GM19043 (cell line): ENCODE data around the gene PXDN.
"Not testable (repeated sequence)": the region's sequence is repeated elsewhere in the genome, so short reads cannot be mapped to it uniquely, and the experiment has no call there.

ENCODE experiments used
- ATAC-seq: cut with Tn5 transposase; IDR thresholded peaks from one replicate; pipeline ENCODE4 v1.9.1; 2021; ENCODE audit warnings: low read depth; ENCODE audit not compliant: unreplicated experiment

Gene PXDN

DNA sequence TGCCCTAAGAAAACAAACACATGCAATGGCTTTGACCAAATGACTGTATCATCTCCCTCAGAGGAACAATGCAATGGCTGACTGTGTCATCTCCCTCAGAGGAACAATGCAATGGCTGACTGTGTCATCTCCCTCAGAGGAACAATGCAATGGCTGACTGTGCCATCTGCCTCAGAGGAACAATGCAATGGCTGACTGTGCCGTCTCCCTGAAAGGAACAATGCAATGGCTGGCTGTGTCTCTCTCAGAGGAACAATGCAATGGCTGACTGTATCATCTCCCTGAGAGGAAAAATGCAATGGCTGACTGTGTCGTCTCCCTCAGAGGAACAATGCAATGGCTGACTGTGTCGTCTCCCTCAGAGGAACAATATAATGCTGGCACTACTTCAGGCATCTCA lies 122.3 kb downstream of the PXDN start:
- ATAC-seq = not testable (repeated sequence)

DNA sequence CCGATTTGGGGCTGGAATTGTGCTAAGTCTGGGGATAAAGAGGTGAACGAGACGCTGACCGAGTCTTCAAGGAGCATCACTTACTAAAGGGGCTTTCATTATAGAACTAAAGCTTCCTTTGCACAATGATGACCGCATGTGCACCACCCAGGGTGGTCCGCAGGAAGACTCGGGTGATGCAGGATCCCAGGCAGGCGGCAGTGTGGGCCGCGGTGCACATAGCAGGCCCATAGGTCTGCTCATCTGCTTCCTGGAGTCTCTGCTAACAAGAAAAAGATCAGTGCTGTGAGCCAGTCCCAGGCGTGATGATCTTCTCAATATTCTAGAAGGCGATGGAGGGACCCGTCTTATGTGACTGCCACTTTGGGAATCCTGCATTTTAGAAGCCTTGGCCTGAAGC lies 122.8 kb downstream of the PXDN start:
- no peak for ATAC-seq

- ATAC-seq = no peak
Observed at GRCh38 chr2:1621041-1621440, 123.3 kb downstream of the PXDN start.

GRCh38 chr2:1620081-1620480 lies 124.2 kb downstream of the PXDN start:
- ATAC-seq = no peak

DNA sequence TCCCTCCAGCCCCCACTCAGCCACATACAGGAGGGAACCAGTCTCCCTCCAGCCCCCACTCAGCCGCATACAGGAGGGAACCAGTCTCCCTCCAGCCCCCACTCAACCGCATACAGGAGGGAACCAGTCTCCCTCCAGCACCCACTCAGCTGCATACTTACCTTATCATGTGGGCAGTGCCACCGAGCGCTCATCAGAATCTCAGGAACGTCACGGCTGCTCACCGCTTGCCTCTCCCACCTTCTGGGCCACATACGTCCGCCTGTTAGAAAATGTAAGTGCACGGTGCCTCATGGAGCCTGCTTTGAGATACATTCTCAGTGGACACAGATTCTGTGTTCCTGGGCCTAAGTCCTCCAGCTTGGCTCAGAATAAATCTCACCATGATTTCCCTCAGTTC lies 124.8 kb downstream of the PXDN start:
- no peak for ATAC-seq

DNA sequence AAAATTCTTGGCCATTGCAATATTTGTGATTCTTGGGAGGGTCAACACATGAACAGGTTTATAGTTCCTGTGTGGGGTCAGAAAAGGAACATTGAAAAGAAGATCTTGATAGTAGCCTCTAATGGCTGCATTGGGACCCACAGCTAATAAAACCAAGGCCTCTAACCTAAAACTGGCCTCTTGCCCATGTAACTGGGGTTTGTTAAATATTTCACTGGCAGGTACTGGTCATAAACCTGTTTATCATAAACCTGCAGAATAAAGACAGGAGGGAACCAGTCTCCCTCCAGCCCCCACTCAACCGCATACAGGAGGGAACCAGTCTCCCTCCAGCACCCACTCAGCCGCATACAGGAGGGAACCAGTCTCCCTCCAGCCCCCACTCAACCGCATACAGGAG lies 125.3 kb downstream of the PXDN start:
- ATAC-seq = no peak

DNA sequence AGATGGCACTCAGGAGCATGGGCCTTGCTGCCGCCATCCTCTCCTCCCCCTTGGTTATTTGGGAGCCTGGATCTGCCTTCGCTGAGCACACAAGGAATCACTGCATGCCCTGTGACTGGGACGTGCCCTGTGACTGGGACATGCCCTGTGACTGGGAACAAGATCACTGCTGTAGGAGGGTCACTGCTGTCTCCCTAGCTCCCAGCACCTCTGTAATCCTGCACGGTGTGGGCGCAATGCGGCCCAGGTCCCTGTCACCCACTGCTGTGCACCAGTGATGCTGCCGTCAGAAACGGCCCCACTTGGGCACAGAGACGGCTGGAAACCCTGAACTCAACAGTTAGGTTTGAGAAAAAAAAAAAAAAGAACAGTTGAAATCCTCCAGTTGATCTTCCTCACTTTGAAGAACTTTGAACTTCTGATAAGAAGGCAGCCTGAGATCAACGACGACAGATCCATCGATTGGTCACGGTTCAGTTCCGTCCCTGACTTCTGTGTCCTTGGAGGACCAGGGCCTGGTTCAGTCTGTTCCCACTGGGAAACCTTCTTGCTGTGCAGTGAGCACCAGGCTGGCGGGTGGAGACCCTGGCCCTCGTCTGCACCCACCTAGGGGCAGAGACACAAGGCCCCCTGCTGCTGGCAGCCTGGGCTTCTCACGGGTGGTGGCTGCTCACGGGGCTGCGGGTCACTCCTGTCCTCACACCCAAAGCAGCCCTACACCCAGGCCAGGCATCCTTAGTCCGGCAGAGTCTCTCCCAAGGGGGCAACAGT lies 125.9 kb downstream of the PXDN start:
- no peak for ATAC-seq

- ATAC-seq = no peak
Observed at GRCh38 chr2:1617425-1618021, 126.8 kb downstream of the PXDN start.

DNA sequence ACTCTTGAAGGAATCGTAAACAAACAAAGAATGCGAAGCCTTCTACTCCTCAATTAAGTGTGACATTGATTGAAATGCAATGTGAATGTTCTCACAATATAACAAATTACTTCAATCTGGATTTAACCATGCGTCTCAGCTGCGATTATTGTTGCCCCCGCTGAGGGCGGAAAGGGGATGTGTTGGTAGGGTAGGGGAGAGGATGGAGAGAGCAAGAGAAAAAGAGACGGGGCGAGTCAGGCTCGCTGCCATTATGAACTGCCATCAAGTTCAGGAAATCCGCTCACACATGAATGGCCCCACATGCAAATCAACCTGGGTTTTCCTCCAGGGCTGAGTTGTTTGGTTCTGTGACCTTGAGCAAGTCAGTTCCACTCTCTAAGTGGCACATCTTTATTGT lies 129.8 kb downstream of the PXDN start:
- ATAC-seq = peak; percentile 79

DNA sequence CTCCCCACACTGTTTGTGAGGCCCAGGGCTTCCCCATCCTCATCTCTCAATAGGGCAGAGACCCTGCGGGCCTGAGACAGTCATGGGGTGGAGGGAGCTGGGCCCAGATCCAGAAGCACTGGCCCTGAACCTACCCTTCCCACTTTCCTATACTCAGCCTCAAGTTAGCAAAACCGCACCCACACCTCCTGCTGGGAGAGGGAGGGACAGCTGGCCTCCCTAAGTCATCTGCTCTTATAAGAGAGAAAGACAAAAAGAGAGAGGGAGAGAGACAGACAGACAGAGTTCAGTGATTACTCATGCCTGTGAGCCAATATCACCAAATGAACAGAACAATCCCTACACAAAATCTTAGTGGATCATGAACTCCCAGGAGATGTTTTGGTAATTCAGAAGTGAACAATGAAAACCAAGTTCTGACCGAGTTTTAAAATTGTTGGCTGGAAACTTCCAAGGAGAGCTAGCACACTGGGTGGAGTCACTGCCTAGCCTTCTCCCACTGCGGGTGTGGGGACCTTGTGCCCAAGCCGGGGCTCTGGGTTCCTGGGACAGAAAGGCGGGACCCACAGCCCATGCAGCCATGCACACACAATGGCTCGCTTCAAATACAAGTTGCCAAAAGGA lies 130.5 kb downstream of the PXDN start:
- ATAC-seq = no peak

- no peak for ATAC-seq
Observed at GRCh38 chr2:1613078-1613445, 131.3 kb downstream of the PXDN start.

DNA sequence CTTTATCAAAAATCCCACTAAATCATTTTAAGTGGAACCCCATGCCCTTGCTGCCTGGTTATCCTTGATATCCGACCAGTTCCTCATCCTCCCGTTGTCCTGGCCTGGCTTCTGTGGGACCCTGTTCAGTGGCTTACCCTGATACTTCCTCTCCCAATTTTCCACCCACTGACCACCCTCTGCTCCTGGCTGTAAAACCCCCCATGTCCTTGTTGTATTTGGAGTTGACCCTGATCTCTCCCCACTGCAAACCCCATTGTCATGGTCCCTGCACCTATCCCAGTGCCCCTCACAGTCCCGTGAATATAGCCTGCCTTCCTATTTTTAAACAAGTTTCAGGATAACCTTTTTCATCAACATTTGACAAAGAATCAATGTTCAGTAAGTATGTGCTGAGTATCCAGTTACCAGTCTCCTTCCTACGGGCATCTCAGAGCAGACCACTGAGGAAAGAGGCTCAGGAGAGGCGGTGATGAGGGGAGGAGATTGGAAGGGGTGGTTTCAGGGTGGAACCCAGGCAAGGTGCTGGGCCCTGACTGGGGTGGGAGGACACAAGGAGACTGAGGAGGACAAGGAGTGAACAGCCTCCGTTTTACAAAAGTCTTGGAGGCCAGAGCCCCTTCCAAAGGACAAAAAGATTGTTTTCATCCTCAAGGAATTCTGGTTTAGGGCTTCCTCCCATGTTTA lies 131.8 kb downstream of the PXDN start:
- no peak for ATAC-seq

DNA sequence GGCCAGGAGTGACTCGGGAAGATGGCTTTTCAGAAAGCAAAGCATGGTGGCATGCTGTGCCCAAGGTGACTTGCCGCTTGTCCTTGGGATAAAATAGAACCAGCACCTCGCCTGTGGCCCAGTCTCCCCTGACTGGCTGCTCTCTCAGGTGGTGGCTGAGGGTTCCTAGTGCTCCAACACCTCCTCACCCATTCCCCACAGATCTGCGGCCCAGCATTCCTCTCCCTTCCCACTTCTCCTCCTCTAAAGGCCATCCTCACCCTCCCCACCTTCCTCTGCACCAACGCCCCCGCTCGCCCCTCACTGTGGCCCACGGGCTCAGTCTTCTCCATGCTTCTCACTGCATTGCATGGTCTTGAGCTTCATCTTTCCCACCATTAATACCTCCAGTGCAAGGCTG lies 132.4 kb downstream of the PXDN start:
- ATAC-seq = no peak

DNA sequence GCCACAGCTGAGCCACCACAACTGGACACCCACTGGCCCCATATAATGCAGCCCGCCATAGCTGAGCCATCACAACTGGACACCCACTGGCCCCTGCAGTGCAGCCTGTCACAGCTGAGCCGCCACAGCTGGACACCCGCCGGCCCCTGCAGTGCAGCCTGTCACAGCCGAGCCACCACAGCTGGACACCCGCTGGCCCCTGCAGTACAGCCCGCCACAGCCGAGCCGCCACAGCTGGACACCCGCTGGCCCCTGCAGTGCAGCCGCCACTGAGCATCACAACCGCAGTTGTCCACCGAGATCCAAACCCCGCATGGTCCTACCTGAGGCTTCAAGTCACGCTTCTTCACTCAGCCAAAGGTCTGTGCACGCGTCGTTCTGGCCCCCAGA lies 134.2 kb downstream of the PXDN start:
- ATAC-seq = no peak

DNA sequence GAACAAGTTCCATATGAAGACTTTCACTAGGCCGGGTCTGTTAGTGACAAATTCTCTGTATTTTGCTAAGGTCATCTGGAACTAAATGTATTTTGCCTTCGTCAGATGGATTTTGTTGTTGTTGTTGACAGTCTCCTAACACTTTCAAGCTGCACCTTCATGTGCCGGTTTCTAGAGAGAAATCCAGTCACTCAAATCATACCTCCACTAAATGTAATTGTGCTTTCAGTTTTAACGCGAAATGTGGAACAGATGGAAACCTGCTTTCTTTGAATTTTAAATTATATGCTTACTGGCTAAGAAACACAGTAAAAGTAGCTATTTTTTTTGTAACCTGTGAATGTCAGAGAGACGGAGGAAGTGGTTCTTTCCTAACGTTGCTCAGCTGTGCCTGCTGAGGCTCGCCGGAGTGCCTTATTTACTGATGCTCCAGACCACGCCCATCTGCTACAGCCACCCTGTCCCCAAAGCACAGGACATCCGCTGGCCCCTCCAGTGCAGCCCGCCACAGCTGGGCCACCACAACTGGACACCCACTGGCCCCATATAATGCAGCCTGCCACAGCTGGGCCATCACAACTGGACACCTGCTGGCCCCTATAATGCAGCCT lies 134.7 kb downstream of the PXDN start:
- ATAC-seq = no peak

GRCh38 chr2:1609040-1609439 lies 135.3 kb downstream of the PXDN start:
- no peak for ATAC-seq

GRCh38 chr2:1607971-1608688 lies 136.2 kb downstream of the PXDN start:
- ATAC-seq = no peak

DNA sequence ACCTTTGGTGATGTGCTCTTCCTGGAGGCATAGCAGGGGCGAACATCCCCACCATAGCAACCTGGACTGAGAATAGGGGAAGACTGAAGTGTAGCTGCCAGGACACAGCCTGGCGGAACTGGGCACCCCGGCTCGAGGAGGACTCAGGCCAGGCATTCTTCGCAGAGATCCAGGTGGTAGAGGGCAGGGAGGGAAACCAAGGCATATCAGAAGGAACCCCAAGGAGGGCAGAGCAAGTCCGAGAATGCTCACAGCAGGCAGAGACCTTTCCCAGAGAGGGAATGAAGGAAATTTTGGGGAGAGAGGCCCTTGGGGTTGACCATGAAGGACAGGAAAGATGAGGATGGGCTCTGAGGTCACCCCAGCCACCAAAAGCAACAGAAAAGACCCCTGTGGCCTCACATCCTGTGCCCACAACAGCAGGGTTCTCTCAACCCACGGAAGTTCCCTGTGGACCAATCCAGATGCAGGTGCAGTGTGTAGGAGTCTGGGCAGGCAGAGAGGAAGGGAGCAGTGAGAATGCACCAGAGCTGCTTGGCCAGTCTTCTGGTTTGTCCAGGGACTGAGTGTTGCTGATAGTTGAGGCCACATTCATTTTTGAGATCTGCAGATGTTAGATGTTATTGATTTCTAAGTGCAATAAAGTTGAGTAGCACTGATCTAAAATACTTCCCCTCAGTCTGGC lies 136.9 kb downstream of the PXDN start:
- no peak for ATAC-seq

- no peak for ATAC-seq
Observed at GRCh38 chr2:1606421-1607235, 137.7 kb downstream of the PXDN start.
